Upper lobe of left lung (tissue), 4 donors: ENCODE data around the gene SMYD3.

ENCODE experiments used
- EP300 ChIP-seq, 4 donors: sonication (generic); formaldehyde crosslinking; IDR thresholded peaks; one replicate each; pipeline ENCODE4 v1.5.1; 2017; ENCODE audit warnings: antibody characterized with exemption in 4 of 4, control low read depth in 2 of 4
- TF ChIP-seq, protein P1 (sequence below), 6 experiments: fragments of 450-650 bp in 4 of 6; fragments of 200-600 bp in 2 of 6; sonication (generic) in 2 of 6; IDR thresholded peaks; one replicate each; pipeline ENCODE4 v1.5.1; 2016 to 2019; ENCODE audit warnings: antibody characterized with exemption in 6 of 6

DNA sequence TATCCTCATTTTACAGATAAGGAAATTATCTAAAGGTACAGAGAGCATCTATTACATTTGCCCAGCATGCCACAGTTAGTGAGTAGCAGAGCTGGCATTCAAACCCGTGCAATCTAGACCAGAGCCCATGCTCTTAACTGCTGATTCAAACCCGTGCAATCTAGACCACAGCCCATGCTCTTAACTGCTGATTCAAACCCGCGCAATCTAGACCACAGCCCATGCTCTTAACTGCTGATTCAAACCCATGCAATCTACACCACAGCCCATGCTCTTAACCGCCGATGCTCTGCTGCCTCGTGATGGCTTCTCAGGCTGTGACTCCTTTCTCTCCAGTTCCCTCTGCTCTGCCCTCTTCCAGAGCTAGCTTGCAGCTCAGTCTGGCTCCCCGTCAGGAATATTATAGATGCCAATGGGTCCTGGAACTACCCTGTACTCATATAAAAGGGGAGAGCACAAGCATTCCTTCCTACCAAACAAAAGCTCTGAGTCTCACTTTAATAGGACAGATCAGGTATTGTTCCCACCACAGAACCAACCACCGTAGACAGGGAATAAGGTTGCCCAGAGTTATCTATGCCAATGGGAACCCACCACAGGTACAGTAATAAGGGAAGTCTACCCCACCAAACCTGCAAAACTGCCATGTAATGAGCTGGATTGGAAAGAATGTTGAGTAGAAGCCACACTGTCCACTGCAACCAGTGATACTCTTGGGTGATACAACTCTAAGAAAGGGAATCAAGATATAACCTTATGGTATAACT lies 78.4 kb downstream of the SMYD3 start:
- TF ChIP-seq, protein P1, sequence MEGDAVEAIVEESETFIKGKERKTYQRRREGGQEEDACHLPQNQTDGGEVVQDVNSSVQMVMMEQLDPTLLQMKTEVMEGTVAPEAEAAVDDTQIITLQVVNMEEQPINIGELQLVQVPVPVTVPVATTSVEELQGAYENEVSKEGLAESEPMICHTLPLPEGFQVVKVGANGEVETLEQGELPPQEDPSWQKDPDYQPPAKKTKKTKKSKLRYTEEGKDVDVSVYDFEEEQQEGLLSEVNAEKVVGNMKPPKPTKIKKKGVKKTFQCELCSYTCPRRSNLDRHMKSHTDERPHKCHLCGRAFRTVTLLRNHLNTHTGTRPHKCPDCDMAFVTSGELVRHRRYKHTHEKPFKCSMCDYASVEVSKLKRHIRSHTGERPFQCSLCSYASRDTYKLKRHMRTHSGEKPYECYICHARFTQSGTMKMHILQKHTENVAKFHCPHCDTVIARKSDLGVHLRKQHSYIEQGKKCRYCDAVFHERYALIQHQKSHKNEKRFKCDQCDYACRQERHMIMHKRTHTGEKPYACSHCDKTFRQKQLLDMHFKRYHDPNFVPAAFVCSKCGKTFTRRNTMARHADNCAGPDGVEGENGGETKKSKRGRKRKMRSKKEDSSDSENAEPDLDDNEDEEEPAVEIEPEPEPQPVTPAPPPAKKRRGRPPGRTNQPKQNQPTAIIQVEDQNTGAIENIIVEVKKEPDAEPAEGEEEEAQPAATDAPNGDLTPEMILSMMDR (IDR thresholded peaks at IDR 0.05), result no peak
- no peak for TF ChIP-seq EP300 (IDR thresholded peaks at IDR 0.05)
